ENCODE results near the gene G3BP2. TPM values are rescaled to one million over a fixed set of nuclear protein-coding genes. Genes with fewer than 3 reads are reported as not detected.
A peak's percentile ranks its signal among the peaks of the same experiment; 100 is the strongest.

The G3BP2 gene
- total and polyA plus RNA-seq, 2 experiments from 2014 or later, result 36.0 to 133 TPM

DNA sequence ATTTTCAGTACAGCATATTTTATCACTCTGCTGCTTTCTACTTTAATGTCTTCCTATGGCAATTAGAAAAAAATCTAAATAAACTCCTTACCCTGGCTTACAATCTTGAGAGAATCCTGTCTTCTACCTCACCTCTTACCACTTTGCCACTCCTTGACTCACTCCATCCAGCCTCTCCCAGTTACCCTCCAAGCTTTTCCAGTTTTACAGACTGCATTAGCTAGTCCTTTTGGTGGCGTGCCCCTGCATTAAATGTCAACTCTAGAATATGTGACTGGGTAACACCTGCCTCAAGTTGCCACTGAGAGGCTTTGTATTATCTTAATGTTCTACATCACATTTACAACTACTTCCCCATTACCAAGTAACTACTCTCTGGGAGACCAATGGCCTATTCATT, 35.4 kb downstream of the G3BP2 start:
- Histone ChIP-seq H3K27me3 (replicated peaks; ENCODE audit: insufficient read depth) (no peaks in the 10 kb centered on the region), H3K9ac (no peak overlapping the region), H3K79me2 (ENCODE audit: insufficient read depth) (no peaks in the 10 kb centered on the region), H3F3A (ENCODE audit: insufficient read depth) (peaks cover 12% of the 10 kb centered on the region), H3K9me3 (ENCODE audit: low read depth) (no peaks in the 10 kb centered on the region), H3K36me3 (ENCODE audit: low read depth) (peaks cover 7% of the 10 kb centered on the region; the same call in 1 of the 2 replicates), H3K4me2 (ENCODE audit: unreplicated experiment) (no peak overlapping the region), H2AFZ (no peak overlapping the region), H3K4me3 (no peak overlapping the region), H3K9me2 (ENCODE audit: insufficient read depth) (no peaks in the 10 kb centered on the region), H3K27ac (no peak overlapping the region), H3K4me1 (ENCODE audit: insufficient read depth) (peaks cover 14% of the 10 kb centered on the region; the same call in 1 of the 2 replicates), H4K20me1 (ENCODE audit: insufficient read depth) (no peaks in the 10 kb centered on the region)
- no peak for DNase-seq
- TF ChIP-seq EZH2phosphoT487 (IDR thresholded peaks at IDR 0.05; ENCODE audit: insufficient read depth, low read depth), result no peak
- no peak for TF ChIP-seq EZH2 (IDR thresholded peaks at IDR 0.05; ENCODE audit: insufficient read depth, poor library complexity, severe bottlenecking)
- 91 to 100% methylated on average over 1 of the region's 1 CpG for WGBS, 2 experiments (ENCODE audit: low coverage in 1 of 2, low lambda C conversion rate in 2 of 2, missing lambda C conversion rate in 2 of 2)
- in situ Hi-C loops (cut with MboI), result no loop called here

DNA sequence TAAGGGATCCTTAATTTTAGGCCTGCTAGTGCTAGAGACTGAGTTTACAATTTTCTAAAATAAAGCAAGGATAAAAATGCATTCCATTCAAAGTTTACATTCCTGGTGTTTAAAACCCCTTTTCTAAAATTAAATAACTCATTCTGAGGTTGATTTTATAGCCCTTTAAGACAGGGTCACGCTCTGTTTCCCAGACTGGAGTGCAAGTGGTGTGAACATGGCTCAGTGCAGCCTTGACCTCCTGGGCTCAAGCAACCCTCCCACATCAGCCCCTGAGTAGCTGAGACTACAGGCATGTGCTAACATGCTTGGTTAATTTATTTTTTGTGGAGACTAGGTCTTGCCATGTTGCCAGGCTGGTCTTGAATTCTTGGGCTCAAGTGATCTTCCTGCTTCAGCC, 36.0 kb downstream of the G3BP2 start:
- H3K27ac ChIP-seq, result no peak overlapping the region
- peak; percentile 14 for DNase-seq
- H3K36me3 ChIP-seq (ENCODE audit: low read depth), result peaks cover 3% of the 10 kb centered on the region; the same call in 1 of the 2 replicates
- no peaks in the 10 kb centered on the region for H3K9me3 ChIP-seq (ENCODE audit: low read depth)
- H3K27me3 ChIP-seq (replicated peaks; ENCODE audit: insufficient read depth), result no peaks in the 10 kb centered on the region
- in situ Hi-C loops (cut with MboI), result no loop called here
- no peak overlapping the region for H3K9ac ChIP-seq
- no peaks in the 10 kb centered on the region for H3K9me2 ChIP-seq (ENCODE audit: insufficient read depth)
- no peak overlapping the region for H2AFZ ChIP-seq
- TF ChIP-seq EZH2 (IDR thresholded peaks at IDR 0.05; ENCODE audit: insufficient read depth, poor library complexity, severe bottlenecking) (no peak), EZH2phosphoT487 (IDR thresholded peaks at IDR 0.05; ENCODE audit: insufficient read depth, low read depth) (no peak)
- no peak overlapping the region for H3K4me3 ChIP-seq
- H4K20me1 ChIP-seq (ENCODE audit: insufficient read depth), result no peaks in the 10 kb centered on the region
- no peaks in the 10 kb centered on the region for H3K79me2 ChIP-seq (ENCODE audit: insufficient read depth)
- no peak overlapping the region for H3K4me2 ChIP-seq (ENCODE audit: unreplicated experiment)
- WGBS, 2 experiments (ENCODE audit: low coverage in 1 of 2, low lambda C conversion rate in 2 of 2, missing lambda C conversion rate in 2 of 2), result 36 to 59% methylated on average over 1 of the region's 1 CpG
- peaks cover 14% of the 10 kb centered on the region; the same call in 1 of the 2 replicates for H3K4me1 ChIP-seq (ENCODE audit: insufficient read depth)
- peaks cover 12% of the 10 kb centered on the region for H3F3A ChIP-seq (ENCODE audit: insufficient read depth)

DNA sequence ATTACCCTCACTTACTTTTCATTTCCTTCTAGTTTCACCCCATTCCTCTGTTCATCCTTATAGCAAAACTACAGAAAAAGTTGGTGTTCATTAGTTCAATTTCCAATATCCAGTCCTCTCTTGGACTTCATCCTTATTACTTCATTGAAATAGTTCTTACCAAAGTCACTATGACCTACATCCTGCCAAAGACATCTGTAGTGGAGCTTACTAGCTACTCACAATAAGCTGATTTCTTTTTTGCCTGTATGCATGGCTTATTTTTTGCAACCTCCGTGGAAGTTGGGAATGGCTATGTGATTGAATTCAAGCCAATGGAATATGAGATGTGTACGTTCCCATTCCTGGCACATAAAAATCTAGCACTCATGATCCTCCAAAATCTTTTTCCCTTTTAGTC, 38.3 kb downstream of the G3BP2 start:
- no peaks in the 10 kb centered on the region for H3K9me3 ChIP-seq (ENCODE audit: low read depth)
- TF ChIP-seq EZH2phosphoT487 (IDR thresholded peaks at IDR 0.05; ENCODE audit: insufficient read depth, low read depth) (no peak), EZH2 (IDR thresholded peaks at IDR 0.05; ENCODE audit: insufficient read depth, poor library complexity, severe bottlenecking) (no peak)
- no peak overlapping the region for H2AFZ ChIP-seq
- H4K20me1 ChIP-seq (ENCODE audit: insufficient read depth), result no peaks in the 10 kb centered on the region
- no peaks in the 10 kb centered on the region for H3K79me2 ChIP-seq (ENCODE audit: insufficient read depth)
- WGBS, 2 experiments (ENCODE audit: low coverage in 1 of 2, low lambda C conversion rate in 2 of 2, missing lambda C conversion rate in 2 of 2), result 16 to 18% methylated on average over 2 of the region's 2 CpGs
- H3K36me3 ChIP-seq (ENCODE audit: low read depth), result peaks cover 3% of the 10 kb centered on the region; the same call in 1 of the 2 replicates
- no peaks in the 10 kb centered on the region for H3K27me3 ChIP-seq (replicated peaks; ENCODE audit: insufficient read depth)
- no peak overlapping the region for H3K9ac ChIP-seq
- peak; percentile 66 for DNase-seq
- no peak overlapping the region for H3K4me2 ChIP-seq (ENCODE audit: unreplicated experiment)
- no peak overlapping the region for H3K4me3 ChIP-seq
- in situ Hi-C loops (cut with MboI), result no loop called here
- peaks cover 12% of the 10 kb centered on the region for H3F3A ChIP-seq (ENCODE audit: insufficient read depth)
- peaks cover 14% of the 10 kb centered on the region; the same call in 1 of the 2 replicates for H3K4me1 ChIP-seq (ENCODE audit: insufficient read depth)
- no peak overlapping the region for H3K27ac ChIP-seq
- no peaks in the 10 kb centered on the region for H3K9me2 ChIP-seq (ENCODE audit: insufficient read depth)

DNA sequence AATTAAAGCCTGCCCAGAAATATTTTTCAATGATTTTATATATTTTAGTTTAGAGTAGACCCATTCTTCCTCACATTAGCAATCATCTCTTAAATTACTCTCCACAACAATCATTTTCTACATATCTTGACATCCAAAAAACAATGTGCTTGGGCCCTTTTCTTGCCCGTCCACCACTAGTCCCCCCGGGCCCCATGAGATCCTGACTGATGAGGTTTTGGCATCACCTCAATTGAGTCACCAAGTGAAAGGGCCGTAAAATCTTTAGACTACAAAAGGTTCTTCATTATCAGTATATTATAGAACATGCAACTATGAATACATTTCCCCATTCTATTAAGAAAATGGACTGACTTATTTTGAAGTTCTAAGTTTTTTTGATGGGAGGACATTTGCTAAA, 38.9 kb downstream of the G3BP2 start:
- H3F3A ChIP-seq (ENCODE audit: insufficient read depth), result peaks cover 15% of the 10 kb centered on the region
- H3K27ac ChIP-seq, result no peak overlapping the region
- TF ChIP-seq EZH2phosphoT487 (IDR thresholded peaks at IDR 0.05; ENCODE audit: insufficient read depth, low read depth) (no peak), EZH2 (IDR thresholded peaks at IDR 0.05; ENCODE audit: insufficient read depth, poor library complexity, severe bottlenecking) (no peak)
- H3K4me2 ChIP-seq (ENCODE audit: unreplicated experiment), result no peak overlapping the region
- WGBS, 2 experiments (ENCODE audit: low coverage in 1 of 2, low lambda C conversion rate in 2 of 2, missing lambda C conversion rate in 2 of 2), result 81% methylated on average over 3 of the region's 3 CpGs
- in situ Hi-C loops (cut with MboI), result no loop called here
- H3K79me2 ChIP-seq (ENCODE audit: insufficient read depth), result no peaks in the 10 kb centered on the region
- H3K27me3 ChIP-seq (replicated peaks; ENCODE audit: insufficient read depth), result no peaks in the 10 kb centered on the region
- no peaks in the 10 kb centered on the region for H4K20me1 ChIP-seq (ENCODE audit: insufficient read depth)
- DNase-seq, result peak; percentile 31
- no peak overlapping the region for H3K4me3 ChIP-seq
- no peak overlapping the region for H3K9ac ChIP-seq
- H3K9me3 ChIP-seq (ENCODE audit: low read depth), result no peaks in the 10 kb centered on the region
- no peaks in the 10 kb centered on the region for H3K36me3 ChIP-seq (ENCODE audit: low read depth)
- H3K9me2 ChIP-seq (ENCODE audit: insufficient read depth), result no peaks in the 10 kb centered on the region
- peaks cover 14% of the 10 kb centered on the region; the same call in 1 of the 2 replicates for H3K4me1 ChIP-seq (ENCODE audit: insufficient read depth)
- no peak overlapping the region for H2AFZ ChIP-seq

All from GM23248 (cell line).